ENCODE measurements around the gene THG1L.

DNA sequence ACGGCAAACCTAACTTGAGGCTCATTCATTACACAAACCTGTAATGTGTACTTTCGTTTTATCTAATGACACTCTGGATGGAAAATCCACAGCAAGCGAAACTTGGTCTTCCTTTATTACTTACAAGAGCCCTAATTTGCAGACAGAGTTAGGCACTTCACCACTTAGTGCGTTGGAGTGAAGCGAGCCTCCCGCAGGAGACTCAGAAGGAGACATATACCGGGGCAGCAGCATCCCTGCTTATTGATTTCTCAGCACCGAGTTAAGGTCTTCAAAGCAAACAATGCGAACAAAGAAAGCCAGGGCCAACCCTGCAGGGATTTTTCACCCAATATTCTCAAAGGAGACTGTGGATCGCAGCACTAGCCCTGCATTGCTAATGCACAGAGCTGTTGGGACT lies 40.9 kb downstream of the THG1L start:
- TF ChIP-seq, protein P1, sequence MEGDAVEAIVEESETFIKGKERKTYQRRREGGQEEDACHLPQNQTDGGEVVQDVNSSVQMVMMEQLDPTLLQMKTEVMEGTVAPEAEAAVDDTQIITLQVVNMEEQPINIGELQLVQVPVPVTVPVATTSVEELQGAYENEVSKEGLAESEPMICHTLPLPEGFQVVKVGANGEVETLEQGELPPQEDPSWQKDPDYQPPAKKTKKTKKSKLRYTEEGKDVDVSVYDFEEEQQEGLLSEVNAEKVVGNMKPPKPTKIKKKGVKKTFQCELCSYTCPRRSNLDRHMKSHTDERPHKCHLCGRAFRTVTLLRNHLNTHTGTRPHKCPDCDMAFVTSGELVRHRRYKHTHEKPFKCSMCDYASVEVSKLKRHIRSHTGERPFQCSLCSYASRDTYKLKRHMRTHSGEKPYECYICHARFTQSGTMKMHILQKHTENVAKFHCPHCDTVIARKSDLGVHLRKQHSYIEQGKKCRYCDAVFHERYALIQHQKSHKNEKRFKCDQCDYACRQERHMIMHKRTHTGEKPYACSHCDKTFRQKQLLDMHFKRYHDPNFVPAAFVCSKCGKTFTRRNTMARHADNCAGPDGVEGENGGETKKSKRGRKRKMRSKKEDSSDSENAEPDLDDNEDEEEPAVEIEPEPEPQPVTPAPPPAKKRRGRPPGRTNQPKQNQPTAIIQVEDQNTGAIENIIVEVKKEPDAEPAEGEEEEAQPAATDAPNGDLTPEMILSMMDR (IDR thresholded peaks at IDR 0.05): no peak
- TF ChIP-seq POLR2A (IDR thresholded peaks at IDR 0.05) (no peak), POLR2AphosphoS5 (IDR thresholded peaks at IDR 0.05) (no peak)

Data from transverse colon (tissue), 4 donors.